GM12878 (cell line): ENCODE measurements around the gene TAF6L. TPM values are rescaled to one million over a fixed set of nuclear protein-coding genes. Genes with fewer than 3 reads are reported as not detected.

Experiments used
- ATAC-seq: fragments of 200-7000 bp; cut with Tn5 transposase; 3 replicates; pipeline ENCODE4 v1.9.1; 2020; ENCODE audit warnings: mild to moderate bottlenecking, moderate library complexity
- BruUV-seq: library from RNA; stranded (reverse); fragments of 400-500 nt; replicated peaks from 2 replicates; lab custom pipeline; 2021; lab: Mats Ljungman, UMichigan
- CTCF ChIA-PET: fragments of 300-600 bp; sonication (Branson Sonifier 250); formaldehyde crosslinking; extraction: SDS; loops from one replicate; lab custom pipeline; 2021; ENCODE audit warnings: inconsistent platforms; lab: Yijun Ruan, JAX
- POLR2A ChIA-PET: fragments of 350-600 bp; formaldehyde crosslinking; extraction: SDS; loops from one replicate; lab custom pipeline; 2021; ENCODE audit warnings: inconsistent platforms; lab: Charles Lee
- RAD21 ChIA-PET: fragments of 300-600 bp; sonication (Branson Sonifier 250); formaldehyde crosslinking; loops from one replicate; lab custom pipeline; 2023; ENCODE audit warnings: antibody characterized with exemption; ENCODE audit not compliant: unreplicated experiment; lab: Charles Lee
- SMC1A ChIA-PET: fragments of 300-600 bp; sonication (Branson Sonifier 250); formaldehyde crosslinking; loops from one replicate; lab custom pipeline; 2023; ENCODE audit not compliant: unreplicated experiment, uncharacterized antibody; lab: Charles Lee
- DNase-seq: peaks from one replicate; pipeline ENCODE4 v3.0.0-alpha.2; 2011; ENCODE audit warnings: low read depth, low spot score
- FAIRE-seq: peaks from 3 replicates; lab custom pipeline; 2011; peaks lifted over from hg19 to GRCh38; lab: Jason Lieb, UNC
- H2AFZ ChIP-seq: 2 replicates; pipeline ENCODE4 v1.6.0; 2011; ENCODE audit warnings: low read depth, low read length, control low read depth; ENCODE audit not compliant: control insufficient read depth
- H3K27ac ChIP-seq: 2 replicates; pipeline ENCODE4 v1.5.1; 2011; ENCODE audit warnings: control low read depth; ENCODE audit not compliant: control insufficient read depth, insufficient read depth
- H3K27me3 ChIP-seq, 2 experiments: replicated peaks in 1 of 2; 2 replicates each; pipeline versions ENCODE4 v1.6.0 to v1.6.1; 2011; ENCODE audit warnings: low read length in 1 of 2; ENCODE audit not compliant: control insufficient read depth in 2 of 2, insufficient read depth in 2 of 2
- H3K36me3 ChIP-seq, 2 experiments: 2 replicates each; pipeline ENCODE4 v1.5.1; 2011; ENCODE audit warnings: low read length in 1 of 2; ENCODE audit not compliant: control insufficient read depth in 2 of 2, insufficient read depth in 2 of 2
- H3K4me1 ChIP-seq: 2 replicates; pipeline ENCODE4 v1.6.1; 2011; ENCODE audit warnings: mild to moderate bottlenecking, low read length, moderate library complexity, mixed read lengths; ENCODE audit not compliant: control insufficient read depth, insufficient read depth
- H3K4me2 ChIP-seq: 2 replicates; pipeline ENCODE4 v1.6.0; 2011; ENCODE audit warnings: control low read depth; ENCODE audit not compliant: control insufficient read depth, insufficient read depth
- H3K4me3 ChIP-seq: fragments of 200-600 bp; sonication (generic); 2 replicates; pipeline ENCODE4 v1.5.1; 2016
- H3K79me2 ChIP-seq: 2 replicates; pipeline ENCODE4 v1.6.0; 2011; ENCODE audit warnings: low read length; ENCODE audit not compliant: control insufficient read depth, insufficient read depth
- H3K9ac ChIP-seq: 2 replicates; pipeline ENCODE4 v1.8.0; 2011; ENCODE audit warnings: low read length, control low read depth, mixed read lengths; ENCODE audit not compliant: control insufficient read depth, insufficient read depth
- H3K9me3 ChIP-seq: replicated peaks from 3 replicates; pipeline ENCODE4 v1.5.1; 2011; ENCODE audit warnings: mild to moderate bottlenecking, low read length; ENCODE audit not compliant: control insufficient read depth, insufficient read depth
- H4K20me1 ChIP-seq: 2 replicates; pipeline ENCODE4 v1.6.0; 2011; ENCODE audit not compliant: control insufficient read depth, insufficient read depth
- CHD1 ChIP-seq: IDR thresholded peaks from 2 replicates; pipeline ENCODE4 v1.6.1; 2012; ENCODE audit warnings: low read depth, low read length, improper control_type of control experiment
- MLLT1 ChIP-seq: fragments of 450-650 bp; IDR thresholded peaks from 2 replicates; pipeline ENCODE4 v1.6.1; 2016; ENCODE audit warnings: mild to moderate bottlenecking
- PAX5 ChIP-seq: IDR thresholded peaks from 2 replicates; pipeline ENCODE4 v1.6.1; 2011; ENCODE audit warnings: low read depth, low read length, borderline replicate concordance
- TCF7 ChIP-seq: IDR thresholded peaks from 2 replicates; pipeline ENCODE4 v1.6.1; 2014; ENCODE audit warnings: antibody characterized with exemption, borderline replicate concordance
- WGBS: methylation state at CpG from one replicate; pipeline ENCODE4 v1.1.6; 2016; ENCODE audit warnings: low lambda C conversion rate; ENCODE audit not compliant: insufficient replicate concordance, insufficient coverage; ENCODE audit errors: missing lambda C conversion rate; 5-methylcytosine and 5-hydroxymethylcytosine counted together
- in situ Hi-C: fragments of 300-500 bp; cut with MboI; formaldehyde crosslinking; loops from 9 replicates; pipeline ENCODE4 v1.14.3; 2018; ENCODE audit warnings: mixed read lengths
- intact Hi-C: fragments of 100-400 bp; cut with micrococcal nuclease; formaldehyde crosslinking; loops from one replicate; pipeline ENCODE4 v1.14.2; 2022; ENCODE audit not compliant: unreplicated experiment
- polyA plus RNA-seq, 11 experiments: library from polyadenylated mRNA; depleted of rRNA in 4 of 11; unstranded in 6 of 11; stranded (reverse) in 5 of 11; fragments of >200 nt; fragmentation: Nextera tagmentation in 4 of 11; fragmentation: Illumina TruSeq in 1 of 11; extraction: Ambion mirVana in 4 of 11; extraction: Trizol in 1 of 11; gene quantifications; 1 replicate in 1 of 11; 2 replicates in 10 of 11; pipeline versions ENCODE4 v1.2.1 to v1.2.3, GENCODE V29; 2011 to 2016; ENCODE audit warnings: inconsistent platforms in 2 of 11, missing spikeins in 2 of 11, low read depth in 1 of 11
- total RNA-seq, 4 experiments: library from RNA; depleted of rRNA in 3 of 4; stranded (reverse); fragments of >200 nt in 3 of 4; fragmentation: Illumina TruSeq in 1 of 4; extraction: Trizol in 1 of 4; gene quantifications; 2 replicates each; pipeline versions ENCODE4 v1.2.1 to v1.2.3, GENCODE V29; 2013 to 2021

Gene TAF6L
- total and polyA plus RNA-seq, 10 of the 15 experiments (the other 5 are each of a cell fraction or from before 2014, with no cell fraction given): 0.15 to 35.6 (median 19.0) TPM

GRCh38 chr11:62726156-62726914 is 44.9 kb upstream of the TAF6L start:
- Histone ChIP-seq H4K20me1 (peaks cover 11% of the 10 kb centered on the region; the same call in 1 of the 2 replicates), H3K79me2 (peaks cover 81% of the 10 kb centered on the region), H3K9ac (peak overlapping the region; percentile 91), H3K9me3 (no peaks in the 10 kb centered on the region; the same call in 2 of the 3 replicates), H3K27ac (peak overlapping the region; percentile 94), H3K27me3 (no peaks in the 10 kb centered on the region), H3K36me3 (peaks cover 9 to 33% of the 10 kb centered on the region in 2 experiments), H3K4me3 (peak overlapping the region; percentile 100), H2AFZ (no peak overlapping the region), H3K4me1 (no peaks in the 10 kb centered on the region; the same call in 1 of the 2 replicates), H3K4me2 (peak overlapping the region; percentile 81)
- CTCF ChIA-PET: interaction anchor here (0.9 to 5.4 kb wide), 8 partner anchors 17 to 158 kb away, joined by 3 to 34 read pairs (median 6); partner anchors contain the start of genes TAF6L and ZBTB3
- RAD21 ChIA-PET: interaction anchor here (0.9 to 5.2 kb wide), 13 partner anchors 17 to 302 kb away, joined by 3 to 44 read pairs (median 5); partner anchors contain the start of genes C11orf98, CSKMT, POLR2G and TAF6L
- POLR2A ChIA-PET: interaction anchor here (0.6 to 6.8 kb wide), 19 partner anchors 12 to 154 kb away, joined by 3 to 79 read pairs (median 11); partner anchors contain the start of genes BSCL2, C11orf98, CSKMT and GANAB
- WGBS: 2% methylated on average over 45 of the region's 51 CpGs
- in situ Hi-C loops: no loop called here
- no peak for ATAC-seq
- intact Hi-C loops: loop anchor here (5.0 kb wide), 2 partner anchors 46 to 124 kb away; partner anchors contain the start of genes MTA2 and TAF6L
- SMC1A ChIA-PET: interaction anchor here (0.7 to 4.8 kb wide), 12 partner anchors 7 to 302 kb away, joined by 3 to 26 read pairs (median 4); partner anchors contain the start of genes TUT1 and ZBTB3
- DNase-seq: no peak
- TF ChIP-seq MLLT1: 0 out of 2 replicates have a peak, but pooled peaks have one; percentile 48
- TF ChIP-seq TCF7: no peak
- TF ChIP-seq PAX5: 0 out of 2 replicates have a peak, but pooled peaks have one; percentile 22
- TF ChIP-seq CHD1: 0 out of 2 replicates have a peak, but pooled peaks have one; percentile 17
- TF ChIP-seq, all 136 proteins: peak for 3
- FAIRE-seq: no peak
- no TSS peak for BruUV-seq
